Osteoblast (primary cell): ENCODE measurements around the gene BDH1. TPM values are rescaled to one million over a fixed set of nuclear protein-coding genes. Genes with fewer than 3 reads are reported as not detected.

ENCODE experiments used
- DNase-seq: peaks from one replicate; pipeline ENCODE4 v3.0.0; 2011; ENCODE audit warnings: low spot score, mixed read lengths; ENCODE audit not compliant: insufficient read length; ENCODE audit errors: missing footprints
- H2AFZ ChIP-seq: 2 replicates; pipeline ENCODE4 v1.6.0; 2011; ENCODE audit warnings: mild to moderate bottlenecking, low read length
- H3K27ac ChIP-seq: 2 replicates; pipeline ENCODE4 v1.5.1; 2011; ENCODE audit warnings: mild to moderate bottlenecking, low read depth, low read length, moderate library complexity
- H3K27me3 ChIP-seq: 2 replicates; pipeline ENCODE4 v1.6.0; 2012; ENCODE audit warnings: mild to moderate bottlenecking, control low read depth, inconsistent platforms, low read length, moderate library complexity; ENCODE audit not compliant: insufficient read depth
- H3K36me3 ChIP-seq: 2 replicates; pipeline ENCODE4 v1.5.1; 2011; ENCODE audit warnings: mild to moderate bottlenecking, low read length, control low read depth, moderate library complexity; ENCODE audit not compliant: insufficient read depth
- H3K4me1 ChIP-seq: 2 replicates; pipeline ENCODE4 v1.5.1; 2011; ENCODE audit warnings: mild to moderate bottlenecking, low read length, control low read depth, moderate library complexity; ENCODE audit not compliant: insufficient read depth
- H3K4me2 ChIP-seq: 2 replicates; pipeline ENCODE4 v1.6.0; 2011; ENCODE audit warnings: mild to moderate bottlenecking, low read length; ENCODE audit not compliant: insufficient read depth
- H3K4me3 ChIP-seq: fragments of 200-600 bp; sonication (generic); 3 replicates; pipeline ENCODE4 v1.5.1; 2012; ENCODE audit warnings: mild to moderate bottlenecking, low read length, inconsistent platforms; ENCODE audit not compliant: insufficient read depth
- H3K79me2 ChIP-seq: 2 replicates; pipeline ENCODE4 v1.6.0; 2012; ENCODE audit warnings: mild to moderate bottlenecking, low read length, control low read depth, inconsistent platforms; ENCODE audit not compliant: insufficient read depth
- H3K9me3 ChIP-seq: 2 replicates; pipeline ENCODE4 v1.5.1; 2011; ENCODE audit warnings: low read depth, low read length, control low read depth
- H4K20me1 ChIP-seq: 2 replicates; pipeline ENCODE4 v1.6.0; 2012; ENCODE audit warnings: mild to moderate bottlenecking, low read length, control low read depth; ENCODE audit not compliant: insufficient read depth
- total RNA-seq: library from RNA; depleted of rRNA; stranded (reverse); fragments of >200 nt; gene quantifications from 2 replicates; pipeline ENCODE4 v1.2.3, GENCODE V29; 2012
- TF ChIP-seq, protein P1 (sequence below): IDR thresholded peaks from 2 replicates; pipeline ENCODE4 v1.5.1; 2011; ENCODE audit warnings: mild to moderate bottlenecking, low read depth, low read length, moderate library complexity; ENCODE audit errors: extremely low read depth

The BDH1 gene
- total RNA-seq, 1 donor = 5.8 TPM

DNA sequence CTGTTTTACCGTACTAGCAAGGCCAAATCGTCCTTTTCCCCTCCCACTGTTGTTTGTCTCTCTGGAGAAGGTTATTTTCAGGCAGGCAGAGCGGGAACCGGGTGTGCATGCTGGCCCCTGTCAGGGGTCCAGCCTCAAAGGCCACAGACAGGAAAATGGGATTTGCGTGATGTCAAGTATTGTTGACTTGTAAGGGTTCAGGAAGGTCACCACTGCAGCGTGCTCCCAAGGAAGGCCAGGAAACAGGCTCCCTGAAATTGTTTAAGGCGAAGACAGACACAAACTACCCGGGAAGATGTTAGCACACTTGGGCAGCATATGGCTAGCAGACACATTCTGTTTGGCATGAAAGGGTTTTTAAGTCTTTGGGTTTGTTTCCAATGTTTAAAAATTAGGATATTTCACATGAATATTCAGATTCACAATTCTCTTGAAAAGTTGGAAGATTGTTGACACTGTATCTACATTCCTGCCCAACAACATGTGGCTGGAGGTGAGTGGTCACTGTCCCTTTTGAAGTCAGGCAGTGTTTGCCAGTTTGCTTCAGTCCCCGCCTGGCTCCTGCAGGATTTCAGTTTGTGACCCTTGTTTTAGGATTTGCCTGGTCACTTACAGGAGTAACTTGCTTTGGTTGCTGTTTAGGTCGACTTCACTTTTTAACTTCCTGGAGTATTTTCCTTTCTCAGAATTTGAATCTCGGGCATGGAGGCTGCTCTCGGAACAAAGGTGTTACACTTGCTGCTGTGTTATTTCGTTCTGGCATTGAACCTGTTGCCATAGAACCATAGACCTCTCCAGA, 90.4 kb downstream of the BDH1 start:
- no peak for DNase-seq
- Histone ChIP-seq H3K4me3 (no peak overlapping the region), H2AFZ (no peak overlapping the region), H3K9me3 (no peaks in the 10 kb centered on the region), H3K36me3 (no peaks in the 10 kb centered on the region), H4K20me1 (no peaks in the 10 kb centered on the region), H3K27me3 (no peaks in the 10 kb centered on the region), H3K79me2 (no peaks in the 10 kb centered on the region), H3K4me2 (no peak overlapping the region), H3K4me1 (peaks cover 42% of the 10 kb centered on the region), H3K27ac (peak overlapping the region; percentile 74)
- TF ChIP-seq, protein P1, sequence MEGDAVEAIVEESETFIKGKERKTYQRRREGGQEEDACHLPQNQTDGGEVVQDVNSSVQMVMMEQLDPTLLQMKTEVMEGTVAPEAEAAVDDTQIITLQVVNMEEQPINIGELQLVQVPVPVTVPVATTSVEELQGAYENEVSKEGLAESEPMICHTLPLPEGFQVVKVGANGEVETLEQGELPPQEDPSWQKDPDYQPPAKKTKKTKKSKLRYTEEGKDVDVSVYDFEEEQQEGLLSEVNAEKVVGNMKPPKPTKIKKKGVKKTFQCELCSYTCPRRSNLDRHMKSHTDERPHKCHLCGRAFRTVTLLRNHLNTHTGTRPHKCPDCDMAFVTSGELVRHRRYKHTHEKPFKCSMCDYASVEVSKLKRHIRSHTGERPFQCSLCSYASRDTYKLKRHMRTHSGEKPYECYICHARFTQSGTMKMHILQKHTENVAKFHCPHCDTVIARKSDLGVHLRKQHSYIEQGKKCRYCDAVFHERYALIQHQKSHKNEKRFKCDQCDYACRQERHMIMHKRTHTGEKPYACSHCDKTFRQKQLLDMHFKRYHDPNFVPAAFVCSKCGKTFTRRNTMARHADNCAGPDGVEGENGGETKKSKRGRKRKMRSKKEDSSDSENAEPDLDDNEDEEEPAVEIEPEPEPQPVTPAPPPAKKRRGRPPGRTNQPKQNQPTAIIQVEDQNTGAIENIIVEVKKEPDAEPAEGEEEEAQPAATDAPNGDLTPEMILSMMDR = no peak

DNA sequence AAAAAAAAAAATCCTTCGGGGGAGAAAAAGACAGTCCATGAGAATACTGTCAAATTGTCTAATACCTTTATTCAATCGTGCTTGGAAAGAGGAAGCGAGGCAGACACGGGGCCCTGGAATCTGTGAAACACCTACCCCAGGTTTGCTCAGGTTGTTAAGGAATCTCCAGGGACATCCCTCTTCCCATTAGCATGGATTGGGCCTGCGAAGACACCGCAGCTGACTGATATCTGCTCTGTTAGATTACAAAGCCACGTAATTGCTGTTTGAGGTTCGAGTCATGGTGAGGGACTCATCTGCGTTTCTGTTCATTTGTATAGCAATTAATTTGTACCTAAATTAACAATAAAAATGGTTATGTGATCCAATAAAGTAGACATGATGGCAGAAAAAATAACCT, 91.0 kb downstream of the BDH1 start:
- H3K4me3 ChIP-seq = no peak overlapping the region
- H3K4me2 ChIP-seq = no peak overlapping the region
- TF ChIP-seq, protein P1 = no peak
- no peak overlapping the region for H2AFZ ChIP-seq
- no peaks in the 10 kb centered on the region for H3K9me3 ChIP-seq
- no peaks in the 10 kb centered on the region for H3K36me3 ChIP-seq
- peaks cover 42% of the 10 kb centered on the region for H3K4me1 ChIP-seq
- peak overlapping the region; percentile 61 for H3K27ac ChIP-seq
- no peaks in the 10 kb centered on the region for H4K20me1 ChIP-seq
- no peaks in the 10 kb centered on the region for H3K79me2 ChIP-seq
- no peak for DNase-seq
- H3K27me3 ChIP-seq = no peaks in the 10 kb centered on the region

DNA sequence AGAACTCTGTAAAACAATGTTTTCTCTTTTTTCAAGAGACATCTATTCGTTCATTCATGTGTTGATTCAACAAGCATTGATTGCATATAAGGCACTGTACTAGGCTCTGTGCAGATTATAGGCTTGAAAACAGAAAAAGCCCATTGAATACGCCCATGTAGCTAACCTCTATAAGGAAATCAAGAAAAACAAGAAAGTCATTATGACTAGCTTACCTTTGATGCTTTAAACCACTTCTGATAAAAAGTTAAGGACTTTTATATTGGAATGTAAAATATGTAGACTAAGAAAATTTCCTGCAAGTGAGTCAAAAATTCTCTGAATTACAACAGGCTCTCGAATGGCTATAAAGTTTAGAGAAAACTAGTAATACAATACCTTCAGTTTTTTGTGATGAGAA, 92.5 kb downstream of the BDH1 start:
- H3K9me3 ChIP-seq = no peaks in the 10 kb centered on the region
- no peak overlapping the region for H3K4me3 ChIP-seq
- peak overlapping the region; percentile 5 for H3K4me2 ChIP-seq
- TF ChIP-seq, protein P1 = no peak
- DNase-seq = no peak
- H3K79me2 ChIP-seq = no peaks in the 10 kb centered on the region
- H3K27me3 ChIP-seq = no peaks in the 10 kb centered on the region
- H2AFZ ChIP-seq = no peak overlapping the region
- H3K27ac ChIP-seq = peak overlapping the region; percentile 61
- H3K4me1 ChIP-seq = peaks cover 33% of the 10 kb centered on the region
- no peaks in the 10 kb centered on the region for H4K20me1 ChIP-seq
- H3K36me3 ChIP-seq = no peaks in the 10 kb centered on the region

DNA sequence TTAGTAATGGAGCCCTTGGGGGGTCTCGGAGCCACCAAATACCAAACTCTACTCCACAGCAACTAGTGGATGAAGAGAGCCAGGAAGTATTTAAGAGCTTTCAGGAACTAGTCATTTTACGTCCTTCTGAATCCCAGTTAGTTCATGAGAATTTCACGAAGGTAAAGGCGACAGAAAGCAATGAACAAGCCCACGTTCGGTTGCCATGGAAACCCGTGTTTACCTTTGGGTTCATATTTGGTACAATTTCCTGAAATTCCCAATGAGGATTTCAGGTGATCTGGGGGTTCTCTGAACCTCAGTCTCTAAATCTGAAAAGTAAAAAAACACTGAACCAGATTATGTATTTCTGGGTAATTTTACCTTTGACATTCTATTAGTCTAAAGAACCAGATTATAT, 93.0 kb downstream of the BDH1 start:
- H3K4me1 ChIP-seq = peaks cover 30% of the 10 kb centered on the region
- H3K4me2 ChIP-seq = no peak overlapping the region
- H3K36me3 ChIP-seq = no peaks in the 10 kb centered on the region
- no peaks in the 10 kb centered on the region for H3K27me3 ChIP-seq
- no peaks in the 10 kb centered on the region for H3K79me2 ChIP-seq
- no peaks in the 10 kb centered on the region for H4K20me1 ChIP-seq
- no peak for DNase-seq
- H3K27ac ChIP-seq = peak overlapping the region; percentile 61
- TF ChIP-seq, protein P1 = no peak
- H2AFZ ChIP-seq = no peak overlapping the region
- H3K4me3 ChIP-seq = no peak overlapping the region
- H3K9me3 ChIP-seq = no peaks in the 10 kb centered on the region
